HG02763 (cell line): ENCODE measurements around the gene ZBTB40.

Experiments
- ATAC-seq: cut with Tn5 transposase; IDR thresholded peaks from one replicate; pipeline ENCODE4 v1.9.1; 2021; ENCODE audit warnings: mild to moderate bottlenecking, moderate library complexity; ENCODE audit not compliant: unreplicated experiment

ZBTB40 gene

DNA sequence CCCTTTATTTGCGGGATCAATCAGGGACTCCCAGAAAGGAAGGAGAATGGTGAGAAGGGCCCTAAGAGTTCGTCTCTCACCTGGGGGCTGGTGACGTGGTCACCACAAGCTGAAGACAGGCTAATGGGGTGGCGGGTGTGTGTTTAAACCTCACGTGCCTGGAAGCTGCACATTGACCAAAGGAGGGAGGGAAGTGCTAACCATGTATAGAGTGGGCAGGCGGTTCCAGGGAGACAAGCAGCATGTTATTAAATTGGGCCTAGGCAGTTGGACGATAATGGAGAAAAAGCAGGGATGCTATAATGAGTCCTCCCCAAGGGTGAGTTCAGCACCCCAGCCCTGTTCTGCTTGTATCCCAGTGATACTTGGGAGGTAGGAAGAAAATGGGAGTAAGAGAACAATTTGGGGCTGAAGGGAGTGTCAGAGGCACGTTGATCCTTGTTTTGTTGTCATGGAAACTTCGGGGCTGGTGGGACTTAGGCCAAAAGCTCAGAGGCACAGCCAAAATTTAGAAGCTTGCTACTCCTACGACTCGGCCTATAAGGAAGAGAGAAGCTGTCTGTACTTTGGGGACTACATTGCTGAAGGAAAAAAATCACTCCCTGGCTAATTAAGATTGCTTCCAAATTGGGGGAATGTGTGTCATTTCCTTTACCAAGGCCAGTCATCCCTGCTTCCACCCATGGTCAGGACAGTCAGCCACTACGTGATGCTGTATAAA is 78.4 kb downstream of the ZBTB40 start:
- no peak for ATAC-seq

DNA sequence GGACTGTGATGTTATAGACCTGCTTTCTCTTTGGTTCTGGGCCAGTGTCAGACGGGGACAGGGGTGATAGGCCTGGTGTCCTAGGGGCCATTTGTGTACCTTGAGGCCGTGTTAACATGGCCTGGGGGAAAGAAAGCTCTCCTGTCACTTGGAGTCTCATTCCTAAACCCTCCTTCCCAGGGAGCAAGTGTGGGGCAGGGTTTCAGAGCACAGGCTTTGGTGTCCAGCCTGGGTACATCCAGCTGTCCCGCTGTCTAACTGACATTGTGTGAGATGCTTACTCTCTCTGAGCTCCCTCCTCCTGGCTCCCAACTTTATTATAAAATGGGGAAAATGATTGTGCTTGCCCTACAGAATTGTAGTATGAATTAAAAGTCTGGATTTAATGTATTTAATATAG is 79.1 kb downstream of the ZBTB40 start:
- ATAC-seq, result no peak

DNA sequence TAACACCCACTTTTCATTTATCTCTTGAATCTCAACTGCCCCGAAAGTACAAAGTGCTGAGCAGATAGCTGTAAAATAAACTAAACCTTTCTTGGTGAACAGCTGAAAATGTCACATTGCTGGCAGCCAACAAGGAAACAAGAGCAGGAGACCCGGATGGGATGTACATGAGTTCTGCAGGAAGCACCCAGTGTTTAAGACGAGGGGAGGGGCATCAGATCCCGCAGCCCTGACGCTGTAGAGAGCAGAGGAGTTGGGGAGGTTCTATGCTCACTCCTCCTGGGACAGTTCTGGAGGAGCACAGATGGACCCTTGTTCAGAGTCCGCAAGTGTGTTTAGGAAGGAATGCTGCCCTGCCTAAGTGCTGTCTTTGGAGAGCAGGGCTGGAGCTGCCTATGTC is 79.6 kb downstream of the ZBTB40 start:
- no peak for ATAC-seq

DNA sequence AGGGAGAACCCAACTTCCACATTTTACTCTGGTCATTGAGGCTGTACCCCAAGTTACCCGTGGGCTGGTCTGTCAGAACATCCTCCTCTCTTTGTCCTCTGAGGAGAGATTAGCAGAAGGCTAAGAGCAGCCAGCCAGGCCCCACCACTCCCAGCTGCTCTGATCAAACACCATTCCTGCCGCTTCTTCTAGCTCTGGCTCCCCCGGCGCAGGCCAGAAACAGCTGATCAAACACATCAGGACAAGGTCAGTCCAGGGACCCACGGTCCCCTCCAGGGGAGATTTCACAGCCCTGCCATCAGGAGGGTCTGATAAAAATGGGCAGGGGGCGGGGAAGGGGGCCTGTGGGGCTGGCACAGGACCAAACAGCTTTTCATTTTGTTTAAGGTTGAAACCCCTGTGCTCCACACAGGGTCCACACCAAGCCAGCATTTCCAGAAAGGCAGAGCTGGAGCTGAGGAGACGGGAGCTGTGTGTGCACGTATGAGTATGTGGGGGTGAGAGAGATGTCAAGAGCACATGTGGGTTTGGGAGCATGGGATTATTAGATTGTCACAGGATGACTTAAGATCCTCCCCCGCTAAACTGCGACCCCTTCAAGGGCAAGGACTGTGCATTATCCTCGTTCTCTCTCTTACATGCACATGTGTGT is 81.7 kb downstream of the ZBTB40 start:
- no peak for ATAC-seq

DNA sequence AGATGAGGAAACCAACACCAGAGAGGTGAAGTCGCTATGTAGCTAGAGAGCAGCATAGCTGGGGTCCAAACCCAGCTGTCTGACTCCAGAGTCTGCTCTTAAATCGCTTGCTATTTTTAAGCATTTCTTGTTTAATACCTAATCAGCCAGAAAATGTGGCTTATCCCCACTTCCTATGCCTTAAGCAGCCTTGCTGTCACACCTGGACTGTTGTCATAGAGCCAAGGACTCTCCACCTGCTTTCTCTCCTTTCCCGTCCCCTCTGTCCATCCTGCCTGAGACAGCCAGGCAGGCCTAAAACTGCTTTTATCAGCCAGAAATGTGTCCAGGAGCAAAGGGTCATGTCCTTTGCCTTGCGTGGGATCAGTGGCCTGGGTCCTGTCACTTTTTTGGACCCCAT is 83.3 kb downstream of the ZBTB40 start:
- ATAC-seq, result no peak

DNA sequence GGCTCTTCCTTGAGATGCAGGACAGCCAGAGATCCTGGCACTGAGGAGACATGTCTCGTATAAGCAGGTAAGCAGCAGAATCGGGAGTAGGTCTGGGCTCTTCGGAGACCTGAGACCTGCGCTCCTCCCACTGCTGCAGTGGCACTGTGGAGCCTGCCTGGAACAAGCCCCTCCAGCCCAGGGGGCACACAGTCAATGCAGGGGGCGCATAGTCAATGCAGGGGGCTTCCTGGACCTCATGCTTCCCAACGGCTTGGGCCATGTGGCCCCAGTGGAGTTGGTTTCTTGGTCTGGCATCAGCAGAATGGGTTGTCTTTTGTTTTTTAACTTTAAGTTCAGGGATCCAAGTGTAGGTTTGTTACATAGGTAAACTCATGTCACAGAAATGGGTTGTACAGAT is 83.7 kb downstream of the ZBTB40 start:
- ATAC-seq, result no peak

DNA sequence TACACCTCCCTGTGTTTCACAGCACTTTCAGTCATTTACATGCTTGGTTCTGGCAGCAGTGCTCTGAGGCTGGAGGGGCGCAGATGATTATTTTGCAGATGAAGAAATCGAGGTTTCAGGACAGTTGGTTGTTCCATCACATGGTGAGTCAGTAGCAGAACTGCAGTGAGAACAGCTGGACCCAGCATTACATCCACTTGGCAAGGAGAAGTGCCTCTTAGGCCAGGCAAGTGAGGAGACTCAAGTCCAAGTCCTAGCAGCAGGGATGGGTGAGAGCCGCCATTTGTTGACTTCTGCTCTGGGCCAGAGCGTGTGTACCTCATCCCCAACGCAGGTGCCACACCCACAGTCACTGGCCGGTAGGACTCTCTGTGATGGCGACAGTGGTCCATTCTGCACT is 84.9 kb downstream of the ZBTB40 start:
- no peak for ATAC-seq

DNA sequence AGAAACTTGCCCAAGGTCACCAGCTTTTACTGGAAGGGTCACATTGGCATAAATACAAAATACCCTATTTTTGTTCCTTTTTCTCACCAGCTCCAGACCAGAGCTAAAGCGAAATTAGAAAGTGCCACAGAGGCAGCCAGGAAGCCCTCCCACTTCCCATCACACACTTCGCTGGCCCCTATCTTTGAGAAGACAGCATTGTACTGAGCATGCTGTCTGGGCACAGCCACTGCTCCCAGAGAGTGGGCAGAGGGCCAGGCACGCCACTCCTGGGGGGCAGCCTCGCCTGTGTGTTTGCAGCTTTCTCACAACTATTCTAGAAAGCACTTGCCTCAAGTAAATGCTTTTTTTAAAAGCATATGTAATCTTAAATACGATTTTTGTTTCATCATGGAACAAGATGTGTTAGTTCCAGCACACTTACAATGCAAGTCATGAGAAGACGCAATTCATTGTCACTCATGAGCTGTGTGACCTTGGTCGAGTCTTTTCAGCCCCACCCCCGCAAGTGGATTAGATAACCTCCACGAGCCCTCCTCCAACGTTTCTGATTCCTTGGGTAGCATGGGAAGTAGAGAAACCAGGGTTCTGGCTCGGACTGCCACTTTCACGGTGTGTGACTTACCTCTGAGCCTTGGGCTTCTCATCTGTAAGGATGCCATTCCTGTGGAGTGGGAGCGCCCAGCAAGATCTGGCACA is 85.9 kb downstream of the ZBTB40 start:
- ATAC-seq, result no peak

DNA sequence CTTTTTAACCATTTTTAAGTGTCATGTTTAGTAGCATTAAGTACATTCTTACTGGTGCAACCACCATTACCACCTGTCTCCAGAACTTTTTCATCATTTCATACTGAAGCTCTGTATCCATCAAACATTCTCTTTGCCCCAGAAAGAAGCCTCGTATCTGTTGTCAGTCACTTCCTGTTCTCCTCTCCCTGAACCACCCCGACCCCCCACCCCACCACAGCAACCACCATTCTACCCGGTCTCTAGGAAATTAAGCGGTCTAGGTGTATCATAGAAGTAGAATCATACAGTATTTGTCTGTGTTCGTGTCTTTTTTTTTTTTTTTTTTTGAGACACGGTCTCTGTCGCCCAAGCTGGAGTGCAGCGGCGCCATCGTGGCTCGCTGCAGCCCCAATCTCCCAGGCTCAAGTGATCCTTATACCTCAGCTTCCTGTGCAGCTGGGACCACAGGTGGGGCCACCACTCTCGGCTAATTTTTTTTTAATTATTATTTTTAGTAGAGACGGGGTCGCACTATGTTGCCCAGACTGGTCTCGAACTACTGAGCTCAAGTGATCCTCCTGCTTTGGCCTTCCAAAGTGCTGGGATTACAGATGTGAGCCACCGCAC is 88.0 kb downstream of the ZBTB40 start:
- no peak for ATAC-seq

DNA sequence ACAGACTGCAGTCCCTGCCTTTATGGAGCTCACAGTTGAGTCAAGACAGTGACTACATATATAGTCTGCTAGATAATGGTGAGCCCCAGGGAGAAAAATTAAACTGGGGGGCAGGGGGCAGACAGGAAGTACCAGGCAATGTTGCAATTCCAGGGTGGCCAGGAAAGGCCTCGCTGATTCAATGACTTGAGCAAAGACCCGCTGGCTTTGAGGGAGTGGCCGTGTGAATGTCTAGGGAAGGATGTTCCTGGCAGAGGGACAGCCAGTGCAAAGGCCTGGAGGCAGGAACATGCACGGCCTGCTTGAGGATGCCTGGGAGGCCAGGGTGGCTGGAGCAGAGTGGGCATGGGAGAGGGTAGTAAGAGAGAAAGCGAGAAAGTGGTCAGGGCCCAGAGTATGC is 88.7 kb downstream of the ZBTB40 start:
- no peak for ATAC-seq

DNA sequence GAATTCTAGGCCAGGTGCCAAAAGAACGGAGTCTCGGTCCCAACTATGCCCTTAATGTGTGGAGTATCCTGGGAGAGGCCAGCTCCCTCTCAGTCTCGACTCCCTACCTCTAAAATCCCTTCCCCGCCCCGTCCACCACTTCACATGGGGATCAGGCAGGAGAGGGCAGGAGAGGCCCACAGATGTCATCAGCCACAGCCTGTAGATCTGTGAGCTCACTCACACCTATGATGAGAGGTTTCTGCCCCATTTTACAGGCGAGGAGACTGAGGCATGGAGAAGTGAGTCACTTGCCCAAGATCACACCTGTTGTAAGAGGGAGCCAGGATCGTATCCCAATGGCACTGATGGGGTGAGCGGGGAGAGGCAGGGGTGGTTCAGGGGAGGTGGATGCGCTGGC is 91.2 kb downstream of the ZBTB40 start:
- ATAC-seq, result no peak

DNA sequence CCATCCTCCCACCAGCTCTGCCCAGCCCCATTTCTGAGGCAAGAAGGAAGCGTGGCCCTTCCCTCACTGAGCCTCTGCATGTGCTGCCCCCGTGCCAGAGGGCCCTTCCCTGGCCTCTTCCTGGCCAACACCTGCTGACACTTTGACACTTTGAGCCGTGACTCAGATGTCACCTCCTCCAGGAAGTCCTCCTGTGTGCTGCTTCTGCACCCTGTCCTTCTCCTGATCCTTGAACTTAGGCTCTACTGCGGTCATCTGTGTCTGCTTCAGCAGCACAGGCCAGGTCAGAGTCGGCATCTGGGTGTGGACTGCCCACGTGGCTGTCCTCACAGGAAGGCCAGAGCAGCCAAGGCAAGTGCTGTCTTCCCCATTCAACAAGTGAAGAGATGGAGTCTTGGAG is 92.0 kb downstream of the ZBTB40 start:
- no peak for ATAC-seq

DNA sequence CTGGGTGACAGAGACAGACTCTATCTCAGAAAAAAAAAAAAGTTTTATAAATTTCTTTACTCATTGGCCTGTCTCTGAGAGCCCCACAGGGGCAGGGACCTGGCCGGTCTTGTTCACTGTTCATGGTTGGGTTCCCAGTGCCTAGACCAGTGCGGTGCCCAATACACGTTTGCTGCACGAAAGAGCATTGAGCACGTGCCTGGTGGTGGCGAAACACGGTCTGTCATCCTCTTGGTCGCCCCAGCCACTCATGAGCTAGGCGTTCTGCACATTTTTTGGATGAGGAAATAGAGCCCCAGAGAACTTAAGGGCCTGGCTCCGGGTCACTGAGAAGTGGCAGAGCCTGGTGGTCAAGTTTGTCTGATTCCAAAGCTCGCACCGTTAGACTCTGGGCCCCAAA is 93.0 kb downstream of the ZBTB40 start:
- no peak for ATAC-seq

DNA sequence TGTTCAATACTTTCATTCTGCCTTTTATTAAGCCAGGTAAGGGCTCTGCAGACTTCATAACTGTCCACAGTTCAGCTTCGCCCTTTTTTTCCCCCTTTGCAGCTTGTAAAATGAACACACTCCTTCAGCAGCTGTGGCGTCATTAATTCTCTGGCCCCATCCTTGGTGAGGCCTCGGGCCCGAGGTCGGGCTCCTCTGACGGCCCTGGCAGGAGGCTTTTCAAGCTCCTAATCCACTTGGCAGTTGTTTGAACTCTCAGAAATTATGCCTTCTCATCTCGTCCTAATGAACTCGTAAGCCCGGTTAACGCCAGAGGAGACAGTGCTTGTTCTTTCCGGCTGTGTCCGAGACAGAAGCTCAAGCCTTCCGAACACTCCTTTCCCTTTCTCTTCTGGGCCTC is 93.5 kb downstream of the ZBTB40 start:
- no peak for ATAC-seq

DNA sequence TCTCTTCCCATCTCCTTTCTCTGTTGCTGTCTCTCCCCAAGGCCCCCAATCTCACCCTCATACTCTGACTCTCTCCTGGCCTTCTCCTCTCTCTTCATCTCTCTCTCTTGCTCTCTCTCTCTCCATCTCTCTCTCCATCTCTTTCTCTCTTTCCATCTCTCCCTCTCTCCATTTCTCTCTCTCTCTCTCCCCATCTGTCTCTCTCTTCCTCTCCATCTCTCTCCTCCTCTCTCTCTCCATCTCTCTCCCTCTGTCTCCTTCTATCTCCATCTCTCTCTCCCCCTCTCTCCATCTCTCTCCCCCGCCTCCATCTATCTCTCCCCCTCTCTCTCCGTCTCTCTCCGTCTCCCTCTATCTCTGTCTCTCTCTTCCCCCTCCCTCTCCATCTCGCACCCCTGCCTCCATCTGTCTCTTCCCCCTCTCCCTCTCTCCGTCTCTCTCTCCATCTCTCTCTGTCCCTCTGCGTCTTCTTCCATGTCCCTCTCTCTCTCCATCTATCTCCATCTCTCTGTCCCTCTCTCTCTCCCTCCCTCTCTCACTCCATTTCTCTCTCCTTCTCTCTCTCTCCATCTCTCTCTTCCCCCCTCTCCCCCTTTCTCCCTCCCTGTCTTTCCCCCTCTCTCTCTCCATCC is 95.7 kb downstream of the ZBTB40 start:
- no peak for ATAC-seq

DNA sequence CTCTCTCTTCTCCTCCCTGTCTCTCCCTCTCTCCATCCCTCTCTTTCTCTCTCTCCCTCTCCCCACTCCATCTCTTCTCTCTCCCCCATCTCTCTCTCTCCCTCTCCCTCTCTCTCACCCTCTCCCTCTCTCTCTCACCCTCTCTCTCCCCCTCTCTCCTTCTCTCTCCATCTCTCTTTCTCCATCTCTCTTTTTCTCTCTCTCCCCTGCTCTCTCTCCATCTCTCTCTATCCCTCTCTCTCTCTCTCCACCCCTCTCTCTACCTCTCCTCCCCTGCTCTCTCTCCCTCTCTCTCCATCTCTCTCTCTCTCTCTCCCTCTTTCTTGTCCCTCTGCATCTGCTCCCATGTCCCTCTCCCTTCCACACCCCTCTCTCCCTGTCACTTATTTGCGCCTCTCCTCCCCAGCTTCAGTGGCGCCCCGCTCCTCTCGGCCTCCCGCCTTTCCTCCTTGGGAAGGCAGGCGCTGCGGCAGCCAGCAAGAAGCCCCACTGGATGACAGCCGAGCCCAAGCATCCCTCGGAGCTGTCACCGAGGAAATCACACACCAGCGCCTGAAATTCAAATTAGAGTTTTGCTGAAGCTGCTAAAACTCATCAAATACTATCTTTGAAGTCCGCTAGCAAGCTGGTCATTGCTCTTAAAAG is 96.3 kb downstream of the ZBTB40 start:
- ATAC-seq, result no peak

DNA sequence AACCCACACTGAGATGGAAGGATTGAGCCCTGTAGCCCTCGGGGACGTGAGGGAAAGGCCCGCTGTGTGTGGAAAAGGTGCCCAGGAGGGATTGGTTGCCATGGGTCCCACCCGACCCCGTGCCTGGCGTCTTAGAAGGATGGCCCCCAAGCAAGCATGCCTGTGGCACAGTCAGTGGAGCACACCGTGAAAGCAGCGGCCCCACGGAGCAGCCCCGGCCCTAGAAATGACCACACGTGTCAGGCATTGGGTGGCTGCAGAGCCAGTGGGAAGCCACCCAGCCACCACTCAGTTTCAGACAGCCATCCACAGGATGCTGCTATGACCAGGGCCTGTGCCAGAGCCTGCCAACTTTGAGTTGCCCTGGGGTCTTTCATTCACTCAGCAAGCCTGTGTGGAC is 98.4 kb downstream of the ZBTB40 start:
- no peak for ATAC-seq

DNA sequence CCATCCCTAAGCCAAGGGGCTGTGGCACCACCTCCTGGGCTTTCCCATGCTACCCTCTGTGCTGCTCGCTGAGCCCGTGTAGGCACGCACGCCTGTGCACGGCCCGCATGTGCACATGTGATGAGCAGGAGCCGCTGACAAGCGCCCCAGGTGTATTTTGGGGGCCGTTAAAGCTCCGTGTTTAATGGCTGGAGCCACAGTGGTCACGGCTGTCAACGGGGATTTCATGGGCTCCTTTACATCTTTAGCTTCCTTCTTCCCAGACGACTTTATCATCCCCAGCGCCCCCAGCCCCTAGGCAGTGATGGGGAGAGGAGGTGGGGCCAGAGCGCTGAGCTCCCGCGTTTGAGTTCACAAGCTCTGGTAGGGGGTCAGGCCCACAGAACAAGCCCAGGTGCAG is 99.9 kb downstream of the ZBTB40 start:
- no peak for ATAC-seq

DNA sequence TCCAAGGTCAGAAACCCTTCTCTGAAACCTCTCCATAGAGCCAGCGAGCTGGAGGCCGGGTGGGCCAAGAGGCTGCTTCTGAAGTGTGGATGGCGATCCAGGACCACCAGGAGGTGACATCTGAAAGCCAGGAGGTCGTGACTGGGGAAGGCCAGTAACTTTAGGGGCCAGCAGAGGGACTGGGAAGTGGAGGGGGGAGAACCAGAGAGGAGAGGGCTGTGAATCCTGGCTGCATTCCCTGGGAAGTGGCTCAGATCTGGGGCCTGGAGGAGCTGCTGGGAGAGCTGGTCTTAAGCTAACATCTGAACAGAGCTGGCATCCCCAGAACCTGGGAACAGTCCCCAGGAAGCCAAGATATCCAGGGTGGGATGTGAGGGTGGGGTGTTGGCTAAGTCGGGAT is 100.4 kb downstream of the ZBTB40 start:
- no peak for ATAC-seq

DNA sequence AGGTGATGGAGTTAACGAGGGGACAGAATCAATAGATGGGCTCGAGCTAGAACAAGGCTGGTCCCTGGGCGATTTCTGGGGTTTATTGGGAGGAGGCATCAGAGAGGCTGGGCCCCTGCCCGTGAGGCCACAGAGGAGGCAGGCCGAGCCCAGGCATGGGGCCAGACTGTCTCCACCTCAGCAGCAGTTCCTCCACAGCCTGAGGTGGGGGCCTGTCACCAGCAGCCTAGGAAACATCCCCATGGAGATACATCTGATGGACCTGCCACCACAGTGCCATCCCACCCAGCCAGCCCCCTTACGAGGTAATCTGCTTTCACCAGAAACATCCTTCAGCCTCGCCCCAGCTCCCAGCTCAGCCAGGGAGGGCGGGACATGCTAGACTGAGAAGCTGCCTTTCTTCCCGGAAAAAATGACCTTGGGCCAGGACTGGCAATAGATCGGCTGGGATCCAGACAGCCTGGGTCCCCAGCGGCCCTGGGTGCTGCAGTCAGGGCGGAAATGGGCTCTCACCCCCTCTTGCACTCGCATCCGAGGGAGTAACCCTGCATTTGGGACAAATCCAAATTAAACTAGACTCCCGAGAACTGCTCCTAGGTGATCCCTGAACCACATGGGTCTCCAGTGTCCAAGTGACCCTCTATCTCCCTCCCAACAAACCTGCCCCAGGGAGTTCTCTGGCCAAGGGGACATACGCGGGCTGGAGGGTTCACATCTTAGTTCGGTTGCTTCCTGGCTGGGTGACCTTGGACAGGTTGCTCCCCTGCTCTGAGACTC is 101.6 kb downstream of the ZBTB40 start:
- no peak for ATAC-seq
